Panc1 (cell line): ENCODE results near the gene RGS9. TPM values are rescaled to one million over a fixed set of nuclear protein-coding genes. Genes with fewer than 3 reads are reported as not detected.

ENCODE experiments used
- ATAC-seq: fragments of 200-7000 bp; cut with Tn5 transposase; 2 replicates; pipeline ENCODE4 v1.9.1; 2020; ENCODE audit warnings: mild to moderate bottlenecking, moderate library complexity
- BruUV-seq: library from RNA; stranded (reverse); fragments of 400-500 nt; replicated peaks from 2 replicates; lab custom pipeline; 2021; lab: Mats Ljungman, UMichigan
- CTCF ChIA-PET: fragments of 300-600 bp; sonication (Branson Sonifier 250); formaldehyde crosslinking; loops from one replicate; lab custom pipeline; 2022; ENCODE audit warnings: antibody characterized with exemption; lab: Charles Lee
- POLR2A ChIA-PET: fragments of 300-600 bp; sonication (Branson Sonifier 250); formaldehyde crosslinking; loops from one replicate; lab custom pipeline; 2022; ENCODE audit warnings: antibody characterized with exemption; lab: Charles Lee
- DNase-seq: peaks from one replicate; pipeline ENCODE4 v3.0.0-alpha.2; 2010; ENCODE audit warnings: low read depth, low spot score
- H3K27ac ChIP-seq: 2 replicates; pipeline ENCODE4 v1.5.1; 2011; ENCODE audit warnings: mild to moderate bottlenecking, low read length, inconsistent platforms
- H3K27me3 ChIP-seq: fragments of 200-500 bp; sonication (Bioruptor generic); 2 replicates; pipeline ENCODE4 v1.6.0; 2014; ENCODE audit warnings: low read length, inconsistent platforms; ENCODE audit not compliant: control insufficient read depth, insufficient read depth
- H3K36me3 ChIP-seq: fragments of 200-500 bp; sonication (Bioruptor generic); 2 replicates; pipeline ENCODE4 v1.5.1; 2014; ENCODE audit warnings: inconsistent platforms, mild to moderate bottlenecking, low read length, moderate library complexity; ENCODE audit not compliant: control insufficient read depth, insufficient read depth
- H3K4me1 ChIP-seq: 2 replicates; pipeline ENCODE4 v1.5.1; 2011; ENCODE audit warnings: inconsistent platforms, mild to moderate bottlenecking, low read length, moderate library complexity; ENCODE audit not compliant: control insufficient read depth, insufficient read depth
- H3K4me3 ChIP-seq, 2 experiments: 2 replicates each; pipeline ENCODE4 v1.5.1; 2011 to 2012; ENCODE audit warnings: low read depth in 2 of 2, low read length in 2 of 2, mild to moderate bottlenecking in 2 of 2, inconsistent platforms in 1 of 2, moderate library complexity in 1 of 2
- H3K9me3 ChIP-seq: fragments of 200-500 bp; sonication (Bioruptor generic); 2 replicates; pipeline ENCODE4 v1.5.1; 2014; ENCODE audit warnings: low read depth, mild to moderate bottlenecking, inconsistent platforms, low read length, moderate library complexity; ENCODE audit not compliant: control insufficient read depth, insufficient read depth
- POLR2AphosphoS5 ChIP-seq: IDR thresholded peaks from 2 replicates; pipeline ENCODE4 v1.6.1; 2012; ENCODE audit warnings: mild to moderate bottlenecking, low read depth, low read length, moderate library complexity
- SIN3A ChIP-seq: IDR thresholded peaks from 2 replicates; pipeline ENCODE4 v1.6.1; 2012; ENCODE audit warnings: low read depth, mild to moderate bottlenecking, low read length, moderate library complexity, borderline replicate concordance; ENCODE audit not compliant: insufficient read depth
- TCF7L2 ChIP-seq: IDR thresholded peaks from 2 replicates; pipeline ENCODE4 v1.6.1; 2011; ENCODE audit warnings: mild to moderate bottlenecking, low read depth, low read length, inconsistent platforms
- in situ Hi-C: cut with HindIII; loops from 2 replicates; pipeline ENCODE4 v1.10.0; 2016; ENCODE audit warnings: low sequenced_read_pairs, low pct_unique_long_range_greater_than_20kb
- intact Hi-C: fragments of 100-400 bp; cut with micrococcal nuclease; formaldehyde crosslinking; loops from one replicate; pipeline ENCODE4 v1.10.0; 2022; ENCODE audit not compliant: unreplicated experiment
- total RNA-seq: library from RNA; stranded (reverse); gene quantifications from one replicate; pipeline ENCODE4 v1.2.1, GENCODE V29; 2021; ENCODE audit not compliant: unreplicated experiment
- TF ChIP-seq, protein P1 (sequence below): fragments of 450-650 bp; IDR thresholded peaks from 2 replicates; pipeline ENCODE4 v1.5.1; 2017; ENCODE audit warnings: mild to moderate bottlenecking
- TF ChIP-seq, protein P2 (sequence below), 2 experiments: IDR thresholded peaks; 2 replicates each; pipeline ENCODE4 v1.6.1; 2011 to 2012; ENCODE audit warnings: low read depth in 2 of 2, control low read depth in 1 of 2, low read length in 1 of 2, mild to moderate bottlenecking in 1 of 2, moderate library complexity in 1 of 2; ENCODE audit not compliant: insufficient read depth in 1 of 2

RGS9 gene
- total RNA-seq, 1 experiment from 2014 or later, result 3.3 TPM

DNA sequence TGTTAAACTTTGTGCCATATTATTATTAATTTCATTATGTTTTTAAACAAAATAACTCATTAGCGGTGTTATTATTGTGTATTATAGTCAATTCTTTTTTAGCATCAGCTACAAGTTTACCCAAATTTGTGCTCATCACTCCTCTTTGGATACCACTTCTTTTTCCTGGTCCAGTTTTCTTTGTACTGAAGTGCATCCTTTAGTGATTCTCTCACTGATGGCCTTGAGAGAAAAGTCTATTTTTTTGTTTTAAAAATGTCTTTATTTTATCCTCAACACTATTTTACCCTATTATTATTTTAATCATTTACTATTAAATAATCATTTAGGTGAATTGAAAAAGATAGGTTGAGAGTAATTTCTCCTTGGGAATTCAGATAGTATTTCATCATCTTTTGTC is 99.2 kb downstream of the RGS9 start:
- no peaks in the 10 kb centered on the region; the same call in 1 of the 2 replicates for H3K36me3 ChIP-seq
- H3K9me3 ChIP-seq, result no peaks in the 10 kb centered on the region
- DNase-seq (no peak), ATAC-seq (no peak)
- in situ Hi-C loops (no loop called here), intact Hi-C loops (loop anchor here (10.0 kb wide), 1 partner anchor 748 kb away; no protein-coding TSS in a partner anchor)
- H3K4me1 ChIP-seq, result no peaks in the 10 kb centered on the region
- BruUV-seq, result no TSS peak
- ChIA-PET CTCF (no interaction called here), POLR2A (no interaction called here)
- no peak overlapping the region for H3K27ac ChIP-seq
- TF ChIP-seq SIN3A, result no peak
- TF ChIP-seq, protein P1, sequence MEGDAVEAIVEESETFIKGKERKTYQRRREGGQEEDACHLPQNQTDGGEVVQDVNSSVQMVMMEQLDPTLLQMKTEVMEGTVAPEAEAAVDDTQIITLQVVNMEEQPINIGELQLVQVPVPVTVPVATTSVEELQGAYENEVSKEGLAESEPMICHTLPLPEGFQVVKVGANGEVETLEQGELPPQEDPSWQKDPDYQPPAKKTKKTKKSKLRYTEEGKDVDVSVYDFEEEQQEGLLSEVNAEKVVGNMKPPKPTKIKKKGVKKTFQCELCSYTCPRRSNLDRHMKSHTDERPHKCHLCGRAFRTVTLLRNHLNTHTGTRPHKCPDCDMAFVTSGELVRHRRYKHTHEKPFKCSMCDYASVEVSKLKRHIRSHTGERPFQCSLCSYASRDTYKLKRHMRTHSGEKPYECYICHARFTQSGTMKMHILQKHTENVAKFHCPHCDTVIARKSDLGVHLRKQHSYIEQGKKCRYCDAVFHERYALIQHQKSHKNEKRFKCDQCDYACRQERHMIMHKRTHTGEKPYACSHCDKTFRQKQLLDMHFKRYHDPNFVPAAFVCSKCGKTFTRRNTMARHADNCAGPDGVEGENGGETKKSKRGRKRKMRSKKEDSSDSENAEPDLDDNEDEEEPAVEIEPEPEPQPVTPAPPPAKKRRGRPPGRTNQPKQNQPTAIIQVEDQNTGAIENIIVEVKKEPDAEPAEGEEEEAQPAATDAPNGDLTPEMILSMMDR, result no peak
- TF ChIP-seq POLR2AphosphoS5, result no peak
- TF ChIP-seq, protein P2, sequence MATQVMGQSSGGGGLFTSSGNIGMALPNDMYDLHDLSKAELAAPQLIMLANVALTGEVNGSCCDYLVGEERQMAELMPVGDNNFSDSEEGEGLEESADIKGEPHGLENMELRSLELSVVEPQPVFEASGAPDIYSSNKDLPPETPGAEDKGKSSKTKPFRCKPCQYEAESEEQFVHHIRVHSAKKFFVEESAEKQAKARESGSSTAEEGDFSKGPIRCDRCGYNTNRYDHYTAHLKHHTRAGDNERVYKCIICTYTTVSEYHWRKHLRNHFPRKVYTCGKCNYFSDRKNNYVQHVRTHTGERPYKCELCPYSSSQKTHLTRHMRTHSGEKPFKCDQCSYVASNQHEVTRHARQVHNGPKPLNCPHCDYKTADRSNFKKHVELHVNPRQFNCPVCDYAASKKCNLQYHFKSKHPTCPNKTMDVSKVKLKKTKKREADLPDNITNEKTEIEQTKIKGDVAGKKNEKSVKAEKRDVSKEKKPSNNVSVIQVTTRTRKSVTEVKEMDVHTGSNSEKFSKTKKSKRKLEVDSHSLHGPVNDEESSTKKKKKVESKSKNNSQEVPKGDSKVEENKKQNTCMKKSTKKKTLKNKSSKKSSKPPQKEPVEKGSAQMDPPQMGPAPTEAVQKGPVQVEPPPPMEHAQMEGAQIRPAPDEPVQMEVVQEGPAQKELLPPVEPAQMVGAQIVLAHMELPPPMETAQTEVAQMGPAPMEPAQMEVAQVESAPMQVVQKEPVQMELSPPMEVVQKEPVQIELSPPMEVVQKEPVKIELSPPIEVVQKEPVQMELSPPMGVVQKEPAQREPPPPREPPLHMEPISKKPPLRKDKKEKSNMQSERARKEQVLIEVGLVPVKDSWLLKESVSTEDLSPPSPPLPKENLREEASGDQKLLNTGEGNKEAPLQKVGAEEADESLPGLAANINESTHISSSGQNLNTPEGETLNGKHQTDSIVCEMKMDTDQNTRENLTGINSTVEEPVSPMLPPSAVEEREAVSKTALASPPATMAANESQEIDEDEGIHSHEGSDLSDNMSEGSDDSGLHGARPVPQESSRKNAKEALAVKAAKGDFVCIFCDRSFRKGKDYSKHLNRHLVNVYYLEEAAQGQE (IDR thresholded peaks at IDR 0.05; ENCODE audit: insufficient read depth in 1 of 2, low read depth in 2 of 2, low read length in 1 of 2), result no peak
- TF ChIP-seq TCF7L2, result no peak
- H3K27me3 ChIP-seq, result no peaks in the 10 kb centered on the region
- H3K4me3 ChIP-seq, result no peak overlapping the region

DNA sequence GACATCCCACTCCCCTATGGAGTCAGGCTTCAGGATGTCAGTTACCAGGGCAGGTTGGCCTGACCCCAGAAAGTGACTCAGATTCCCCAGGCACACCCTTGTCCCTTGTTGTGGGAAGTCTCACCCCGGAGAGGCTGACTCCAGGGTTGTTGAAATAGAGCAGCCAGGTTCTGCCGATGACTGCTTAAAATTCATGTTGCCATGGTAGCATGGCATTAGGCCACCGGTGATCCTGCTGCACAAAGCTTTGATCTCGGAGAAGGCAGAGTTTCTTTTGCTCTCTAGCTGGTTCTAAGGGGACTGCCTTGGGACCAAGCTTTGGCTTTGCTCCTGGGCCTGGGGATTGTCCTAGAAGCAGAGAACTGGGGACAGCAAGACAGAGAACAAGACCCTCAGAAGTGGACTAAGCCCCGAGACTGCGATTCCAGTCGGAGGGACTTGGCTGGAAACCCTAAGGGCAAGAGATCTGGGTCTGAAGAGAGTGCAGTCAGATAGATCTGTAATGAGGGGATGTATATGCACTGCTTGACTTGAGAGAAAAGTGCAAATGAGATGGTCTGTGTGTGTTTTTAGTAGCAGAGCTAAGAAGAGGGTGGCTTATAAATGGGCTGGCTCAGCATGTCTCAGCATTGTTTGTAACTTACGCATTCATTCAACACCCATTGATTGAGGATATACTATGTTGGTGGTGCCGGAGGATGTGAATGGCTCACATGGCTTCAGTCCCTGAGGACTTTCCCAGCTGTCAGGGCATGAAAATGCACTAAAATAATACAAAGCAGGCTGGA is 106.9 kb downstream of the RGS9 start:
- no peaks in the 10 kb centered on the region for H3K36me3 ChIP-seq
- ATAC-seq (no peak), DNase-seq (no peak)
- no peak overlapping the region for H3K27ac ChIP-seq
- BruUV-seq, result no TSS peak
- H3K27me3 ChIP-seq, result no peaks in the 10 kb centered on the region
- intact Hi-C loops (no loop called here), in situ Hi-C loops (no loop called here)
- no peaks in the 10 kb centered on the region for H3K4me1 ChIP-seq
- CTCF ChIA-PET, result no interaction called here
- POLR2A ChIA-PET, result no interaction called here
- H3K9me3 ChIP-seq, result no peaks in the 10 kb centered on the region
- no peak overlapping the region for H3K4me3 ChIP-seq
- TF ChIP-seq, protein P1, result no peak
- TF ChIP-seq POLR2AphosphoS5 (no peak), TCF7L2 (no peak), SIN3A (no peak)
- TF ChIP-seq, protein P2 (IDR thresholded peaks at IDR 0.05; ENCODE audit: insufficient read depth in 1 of 2, low read depth in 2 of 2, low read length in 1 of 2), result no peak
